ENCODE results near the gene MYO7A. TPM values are rescaled to one million over a fixed set of nuclear protein-coding genes. Genes with fewer than 3 reads are reported as not detected.

The MYO7A gene
- 0.14 and 0.27 TPM in 2 replicates for total RNA-seq

DNA sequence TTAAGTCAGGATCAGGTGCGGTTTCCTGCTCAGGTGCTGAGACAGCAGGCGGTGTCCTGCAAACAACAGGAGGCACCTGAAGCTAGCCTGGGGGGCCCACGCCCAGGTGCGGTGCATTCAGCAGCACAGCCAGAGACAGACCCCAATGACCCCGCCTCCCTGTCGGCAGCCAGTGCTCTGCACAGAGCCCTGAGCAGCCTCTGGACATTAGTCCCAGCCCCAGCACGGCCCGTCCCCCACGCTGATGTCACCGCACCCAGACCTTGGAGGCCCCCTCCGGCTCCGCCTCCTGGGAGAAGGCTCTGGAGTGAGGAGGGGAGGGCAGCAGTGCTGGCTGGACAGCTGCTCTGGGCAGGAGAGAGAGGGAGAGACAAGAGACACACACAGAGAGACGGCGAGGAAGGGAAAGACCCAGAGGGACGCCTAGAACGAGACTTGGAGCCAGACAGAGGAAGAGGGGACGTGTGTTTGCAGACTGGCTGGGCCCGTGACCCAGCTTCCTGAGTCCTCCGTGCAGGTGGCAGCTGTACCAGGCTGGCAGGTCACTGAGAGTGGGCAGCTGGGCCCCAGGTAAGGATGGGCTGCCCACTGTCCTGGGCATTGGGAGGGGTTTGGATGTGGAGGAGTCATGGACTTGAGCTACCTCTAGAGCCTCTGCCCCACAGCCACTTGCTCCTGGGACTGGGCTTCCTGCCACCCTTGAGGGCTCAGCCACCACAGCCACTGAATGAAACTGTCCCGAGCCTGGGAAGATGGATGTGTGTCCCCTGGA lies at the start of gene MYO7A:
Gene MYO7A, plus strand, starts transcription at position 327 of the 772 bp plus-strand sequence. CDS start 2,389 bp downstream, outside the sequence.

DNA sequence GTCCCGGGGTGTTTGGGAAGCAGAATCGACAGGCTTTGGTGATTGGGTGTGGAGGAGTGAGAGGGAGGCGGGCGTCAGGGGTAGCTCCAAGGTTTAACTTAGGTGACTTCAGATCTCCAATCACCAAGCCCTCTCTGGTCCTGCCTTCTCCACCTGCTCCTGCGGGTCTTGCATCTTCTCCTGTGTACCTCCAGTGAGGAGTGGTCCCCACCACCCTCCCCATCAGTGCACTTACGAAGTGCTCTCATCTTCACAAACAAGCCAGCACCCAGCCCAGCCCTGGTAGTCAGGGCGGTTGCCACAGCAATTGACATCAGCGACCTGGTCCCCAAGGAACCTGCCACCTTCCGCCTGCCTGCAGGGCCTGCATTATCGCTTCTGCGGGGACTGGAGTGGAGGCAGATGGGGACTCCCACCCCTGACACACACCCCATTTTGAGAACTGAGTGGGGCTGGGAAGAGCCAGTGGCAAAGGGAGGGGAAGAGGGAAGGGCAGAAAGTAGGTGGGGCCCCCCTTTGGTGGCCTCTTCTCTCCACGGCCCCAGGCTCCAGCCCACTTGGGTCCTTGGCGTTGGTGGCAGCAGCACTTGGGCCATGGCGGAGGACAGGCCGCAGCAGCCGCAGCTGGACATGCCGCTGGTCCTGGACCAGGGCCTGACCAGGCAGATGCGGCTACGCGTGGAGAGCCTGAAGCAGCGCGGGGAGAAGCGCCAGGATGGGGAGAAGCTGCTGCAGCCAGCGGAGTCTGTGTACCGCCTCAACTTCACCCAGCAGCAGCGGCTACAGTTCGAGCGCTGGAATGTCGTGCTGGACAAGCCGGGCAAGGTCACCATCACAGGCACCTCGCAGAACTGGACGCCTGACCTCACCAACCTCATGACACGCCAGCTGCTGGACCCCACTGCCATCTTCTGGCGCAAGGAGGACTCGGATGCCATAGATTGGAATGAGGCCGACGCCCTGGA lies 25.5 kb upstream of the MYO7A start, which contains the start of gene OMP:
Gene OMP, plus strand, starts transcription at position 595 of the 965 bp plus-strand sequence. Its CDS starts 0 bp downstream, at position 595.

Other genes starting within 250 kb of the MYO7A start
- gene B3GNT6, start 93.8 kb upstream of the MYO7A start, total RNA-seq = under 0.01 TPM in 1 of 2 replicates, not detected in the other
- 8.4 and 10.1 TPM in 2 replicates for gene CAPN5, start 61.3 kb upstream of the MYO7A start, total RNA-seq
- 1.5 TPM in 1 of 2 replicates, not detected in the other for gene OMP, start 25.4 kb upstream of the MYO7A start, total RNA-seq
- gene GDPD4, start 173.4 kb downstream of the MYO7A start, total RNA-seq = not detected in 2 replicates

Measured in thoracic aorta endothelial cell (primary cell).